ENCODE results near the gene ADGRV1.

Gene ADGRV1

DNA sequence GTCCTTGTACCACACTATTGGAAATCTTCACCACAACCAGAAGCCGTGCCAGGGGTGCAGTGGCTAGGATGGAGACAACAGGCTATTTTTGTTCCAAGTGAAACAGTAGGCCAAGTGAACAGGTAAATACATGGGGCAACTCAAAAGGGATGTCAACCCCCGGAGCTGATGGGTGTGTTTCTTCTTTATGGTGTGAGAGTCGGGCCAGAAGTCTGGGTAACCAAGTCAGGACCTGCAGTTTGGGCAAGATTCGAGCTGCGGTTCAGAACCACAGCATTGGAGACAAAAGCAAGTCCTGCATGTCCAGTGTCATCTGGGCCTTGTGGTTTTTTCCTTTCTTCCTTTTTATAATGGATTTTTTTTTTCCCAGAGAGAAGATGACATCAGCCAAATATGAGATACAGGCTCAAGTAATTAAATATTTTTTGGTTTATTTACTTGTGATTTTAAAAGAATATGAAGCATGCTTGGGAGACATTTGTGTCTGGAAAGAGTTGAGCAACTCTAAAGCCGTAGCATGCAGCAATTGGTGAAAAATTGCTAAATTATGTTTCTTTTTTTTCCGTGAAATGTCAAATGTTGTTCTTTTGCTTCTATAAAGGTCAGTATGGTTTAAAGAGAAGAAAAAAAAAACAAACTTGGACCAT lies 562.9 kb downstream of the ADGRV1 start:
- FAIRE-seq, result no peak

DNA sequence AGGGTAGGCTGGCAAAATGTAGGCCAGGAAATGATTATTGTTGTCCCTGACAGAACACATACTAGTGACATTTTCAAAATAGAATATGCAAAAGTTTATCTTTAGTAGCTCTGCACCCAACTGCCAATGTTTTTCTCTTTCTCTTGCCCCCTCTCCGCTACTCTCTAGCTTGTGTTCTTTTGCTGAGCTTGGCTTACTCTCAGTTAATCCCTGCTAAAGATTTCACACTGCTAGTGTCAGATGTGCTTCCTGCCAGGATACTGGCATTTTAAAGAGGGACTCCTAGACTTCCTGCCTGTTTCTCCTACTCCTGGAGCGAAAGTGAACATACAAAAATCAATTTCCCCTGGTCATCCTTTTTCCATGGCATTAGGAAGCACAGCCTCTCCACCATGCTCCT lies 564.1 kb downstream of the ADGRV1 start:
- no peak for FAIRE-seq

DNA sequence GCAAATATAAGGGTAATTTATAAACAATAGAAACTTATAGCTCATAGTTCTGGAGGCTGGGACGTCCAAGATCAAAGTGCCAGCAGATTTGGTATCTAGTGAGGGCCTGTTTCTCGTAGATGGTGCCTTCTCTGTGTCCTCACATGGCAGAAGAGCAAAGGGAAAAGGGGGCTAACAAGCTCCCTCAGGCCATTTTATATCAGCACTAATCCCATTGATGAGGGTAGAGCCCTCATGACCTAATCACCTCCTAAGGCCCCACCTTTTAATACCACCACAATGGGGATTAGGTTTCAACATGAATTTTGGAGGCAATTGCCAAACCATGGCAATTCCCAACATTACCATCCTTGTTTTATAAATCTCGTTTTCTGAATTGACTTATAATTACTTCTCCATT lies 564.7 kb downstream of the ADGRV1 start:
- no peak for FAIRE-seq

- no peak for FAIRE-seq
Observed at GRCh38 chr5:91123901-91124300, 565.3 kb downstream of the ADGRV1 start.

DNA sequence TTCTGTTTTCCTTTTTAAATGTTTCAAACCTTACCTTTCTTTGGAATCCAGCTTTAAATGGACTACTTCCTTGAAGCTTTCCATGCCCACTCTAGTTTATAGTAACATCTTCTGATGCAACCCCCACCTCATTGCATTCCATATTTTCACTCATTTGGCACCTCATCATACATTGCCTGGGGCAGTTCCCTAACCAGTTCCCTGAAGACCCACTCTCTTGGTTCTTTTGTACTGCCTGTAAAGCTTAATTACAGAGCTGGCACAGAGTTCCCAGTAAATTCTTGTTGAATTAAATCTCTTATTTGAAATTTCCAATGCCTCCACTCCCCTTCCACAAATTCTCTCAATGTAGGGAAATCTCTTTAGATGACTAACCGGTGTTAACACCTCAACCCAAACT lies 567.3 kb downstream of the ADGRV1 start:
- no peak for FAIRE-seq

- no peak for FAIRE-seq
Observed at GRCh38 chr5:91126448-91126847, 567.9 kb downstream of the ADGRV1 start.

- FAIRE-seq, result no peak
Observed at GRCh38 chr5:91126888-91127287, 568.3 kb downstream of the ADGRV1 start.

GRCh38 chr5:91127456-91128081 lies 569.0 kb downstream of the ADGRV1 start:
- FAIRE-seq, result peak; percentile 3

GRCh38 chr5:91128604-91129003 lies 570.0 kb downstream of the ADGRV1 start:
- FAIRE-seq, result no peak

DNA sequence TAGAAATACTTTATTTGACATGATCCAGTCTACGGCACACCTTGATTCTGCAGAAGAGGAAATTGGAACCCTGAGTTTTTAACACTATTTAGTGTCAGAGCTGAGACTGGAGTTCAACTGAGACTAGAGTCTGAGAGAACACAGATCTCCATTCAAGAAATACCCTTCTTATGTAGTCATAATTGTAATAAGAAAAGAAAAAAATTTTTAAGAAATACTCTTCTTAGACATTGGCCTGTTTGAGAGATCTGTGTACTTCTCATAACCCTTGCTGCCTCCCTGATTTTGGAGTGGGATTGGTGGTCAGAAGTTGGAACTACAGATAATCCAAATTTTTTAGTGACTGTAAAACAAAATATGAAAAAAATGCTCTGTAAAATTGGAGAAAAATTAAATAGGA lies 571.2 kb downstream of the ADGRV1 start:
- FAIRE-seq, result no peak

- no peak for FAIRE-seq
Observed at GRCh38 chr5:91130759-91131158, 572.2 kb downstream of the ADGRV1 start.

DNA sequence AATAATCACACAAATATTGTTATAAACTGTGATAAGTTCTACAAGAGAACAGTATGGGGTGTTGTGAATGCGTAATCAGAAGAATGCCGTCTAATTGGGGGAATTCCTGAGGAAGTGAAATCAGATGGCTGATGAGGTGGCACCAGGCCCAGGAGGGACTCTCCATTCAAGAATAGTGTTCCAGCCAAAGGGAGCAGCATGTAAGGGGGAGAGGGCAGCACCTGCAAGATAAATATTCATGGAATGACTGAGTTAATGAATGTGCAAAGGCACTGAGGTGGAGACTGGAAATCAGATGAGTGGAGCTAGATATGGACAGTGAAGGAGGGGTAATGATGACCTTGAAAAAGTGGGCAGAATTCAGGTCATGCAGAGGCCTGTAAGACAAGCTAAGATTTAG lies 574.0 kb downstream of the ADGRV1 start:
- FAIRE-seq, result no peak

GRCh38 chr5:91133183-91133582 lies 574.6 kb downstream of the ADGRV1 start:
- FAIRE-seq, result no peak

GRCh38 chr5:91135475-91136248 lies 577.1 kb downstream of the ADGRV1 start:
- FAIRE-seq, result no peak

DNA sequence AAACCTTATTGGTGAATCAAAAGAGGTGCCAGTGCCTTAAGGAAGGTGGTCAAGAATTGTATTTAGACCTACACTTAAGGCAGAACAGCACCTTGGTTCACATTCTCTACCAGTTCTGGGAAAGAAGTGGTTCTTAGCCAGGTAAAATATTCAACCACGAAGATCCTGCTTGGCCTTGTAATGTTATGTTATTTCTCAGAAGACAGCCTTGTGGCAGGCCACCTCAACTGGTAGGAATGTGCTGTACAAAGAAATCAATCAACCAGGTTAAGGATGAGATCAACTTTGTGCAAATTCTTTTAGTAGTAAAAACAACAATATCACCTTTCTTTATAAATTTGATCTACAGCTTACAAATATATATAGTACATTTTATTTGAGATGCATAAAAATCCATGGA lies 577.7 kb downstream of the ADGRV1 start:
- no peak for FAIRE-seq

DNA sequence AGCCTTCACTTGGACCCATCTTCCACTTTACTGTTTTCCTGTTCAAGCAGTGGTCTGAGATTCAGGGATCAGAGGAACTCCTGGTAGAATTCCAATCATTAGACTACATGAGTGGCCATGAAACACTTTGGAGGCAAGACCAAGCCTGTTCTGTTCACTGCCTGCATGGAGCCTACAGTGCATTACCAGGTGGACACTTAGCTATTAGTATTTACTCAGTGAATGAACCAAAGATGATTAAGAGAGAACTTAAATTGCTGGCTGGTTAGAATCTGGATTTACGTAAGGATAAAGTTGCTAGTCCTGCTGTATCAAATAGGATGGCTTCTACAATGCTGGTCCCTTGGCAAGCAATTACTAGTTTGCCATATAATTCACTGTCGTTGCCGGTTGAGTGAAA lies 579.0 kb downstream of the ADGRV1 start:
- FAIRE-seq, result no peak

GRCh38 chr5:91139572-91140200 lies 581.1 kb downstream of the ADGRV1 start:
- no peak for FAIRE-seq

DNA sequence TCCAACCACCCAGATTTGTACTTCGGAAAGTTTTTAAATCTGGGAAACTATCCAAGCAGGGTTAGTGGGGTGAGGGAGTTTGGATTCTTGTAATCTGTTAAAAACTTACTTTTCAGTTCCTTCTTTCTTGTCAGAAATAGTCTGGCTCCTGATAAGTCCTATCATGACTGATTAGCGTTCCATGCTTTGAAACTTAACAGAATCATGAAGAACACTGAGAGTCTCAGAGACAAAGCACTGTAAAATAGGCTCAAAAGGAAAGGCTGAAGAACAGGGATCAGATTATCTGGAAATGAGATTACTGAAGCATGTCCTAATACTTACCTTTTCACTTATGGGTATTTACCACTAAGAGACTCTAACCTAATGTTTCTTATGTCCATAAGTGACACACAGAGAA lies 582.1 kb downstream of the ADGRV1 start:
- no peak for FAIRE-seq

GRCh38 chr5:91141642-91142041 lies 583.0 kb downstream of the ADGRV1 start:
- no peak for FAIRE-seq

DNA sequence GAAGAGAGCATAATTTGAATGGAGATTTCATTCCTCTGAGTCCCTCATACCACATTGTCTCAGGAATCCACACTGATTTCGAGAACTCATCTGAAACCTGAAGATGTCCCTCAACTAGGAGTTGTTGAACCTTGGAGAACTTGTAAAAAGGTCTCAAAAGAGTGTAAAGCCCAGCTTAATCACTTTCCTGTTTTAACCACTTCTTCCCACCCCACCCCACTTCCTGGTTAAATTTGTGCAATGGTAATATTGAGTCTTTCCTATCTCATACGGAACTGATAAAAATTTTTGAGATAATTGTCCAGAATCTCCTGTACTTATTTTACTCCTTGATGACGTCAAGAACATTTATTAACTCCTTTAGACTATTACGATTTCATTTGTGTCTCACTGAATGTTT lies 583.8 kb downstream of the ADGRV1 start:
- no peak for FAIRE-seq

- FAIRE-seq, result no peak
Observed at GRCh38 chr5:91142819-91143218, 584.2 kb downstream of the ADGRV1 start.

GRCh38 chr5:91143840-91144239 lies 585.2 kb downstream of the ADGRV1 start:
- no peak for FAIRE-seq

DNA sequence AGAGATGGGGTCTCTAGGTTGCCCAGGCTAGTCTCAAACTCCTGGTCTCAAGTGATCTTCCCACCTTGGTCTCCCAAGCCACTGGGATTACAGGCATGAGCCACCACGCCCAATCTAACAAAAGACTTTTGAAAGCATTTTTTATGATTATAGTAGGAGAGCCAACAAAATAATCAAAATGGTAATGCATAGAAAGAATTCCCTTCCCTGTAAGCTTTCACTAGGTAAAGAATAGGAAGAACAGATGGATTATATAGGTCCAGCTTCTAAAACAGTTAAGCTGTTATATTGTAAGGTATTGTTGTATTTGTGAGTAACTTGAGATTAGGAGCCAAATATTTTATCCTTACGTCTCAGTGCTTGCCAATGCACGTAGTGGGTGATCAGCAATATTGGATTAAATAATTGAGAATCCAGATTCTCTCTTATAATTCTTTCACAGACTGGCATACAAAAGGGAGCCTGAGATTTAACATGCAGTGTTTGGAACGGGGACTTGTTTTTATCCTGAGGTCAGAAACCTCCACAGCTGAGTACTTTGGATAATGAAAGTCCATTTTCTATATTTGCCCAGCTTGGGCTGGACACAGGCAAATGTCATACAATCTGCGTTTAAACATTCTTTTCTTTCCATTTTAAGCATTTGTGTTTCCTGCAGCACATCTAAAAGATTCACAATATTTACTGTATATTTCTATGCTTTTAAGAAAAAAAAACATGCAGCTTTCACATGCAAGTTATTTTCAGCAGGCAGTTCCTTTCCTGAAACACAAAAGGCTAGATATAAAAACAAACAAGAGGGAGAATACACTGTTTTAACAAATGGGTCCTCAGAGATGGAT lies 586.1 kb downstream of the ADGRV1 start:
- FAIRE-seq, result no peak
